HG02588 (cell line): ENCODE measurements around the gene MINK1.

Source experiments
- ATAC-seq: cut with Tn5 transposase; IDR thresholded peaks from one replicate; pipeline ENCODE4 v1.9.1; 2021; ENCODE audit warnings: mild to moderate bottlenecking, moderate library complexity; ENCODE audit not compliant: unreplicated experiment

The MINK1 gene

GRCh38 chr17:4944554-4945175 lies 111.5 kb downstream of the MINK1 start:
- ATAC-seq: no peak

- no peak for ATAC-seq
Observed at GRCh38 chr17:4945176-4945943, 112.2 kb downstream of the MINK1 start.

- no peak for ATAC-seq
Observed at GRCh38 chr17:4945944-4946280, 112.8 kb downstream of the MINK1 start.

GRCh38 chr17:4946312-4946976 lies 113.3 kb downstream of the MINK1 start:
- no peak for ATAC-seq

GRCh38 chr17:4947010-4947410 lies 113.9 kb downstream of the MINK1 start:
- no peak for ATAC-seq
